Measurements from ENCODE around the gene CDH4. TPM values are rescaled to one million over a fixed set of nuclear protein-coding genes. Genes with fewer than 3 reads are reported as not detected.

The CDH4 gene
- total RNA-seq, 1 donor from 2014 or later: 2.9 TPM

- H3K79me2 ChIP-seq (ENCODE audit: low read depth): no peaks in the 10 kb centered on the region
- H3K27me3 ChIP-seq: no peaks in the 10 kb centered on the region
- H3K27ac ChIP-seq: no peak overlapping the region
- Mint-ChIP-seq H3K9me3 (no peaks in the 10 kb centered on the region), H3K27ac (no peak overlapping the region), H3K36me3 (no peaks in the 10 kb centered on the region), H3K4me1 (no peaks in the 10 kb centered on the region), H3K4me3 (no peak overlapping the region), H3K27me3 (ENCODE audit: insufficient read depth, low read depth) (no peaks in the 10 kb centered on the region)
- TF ChIP-seq, protein P1, sequence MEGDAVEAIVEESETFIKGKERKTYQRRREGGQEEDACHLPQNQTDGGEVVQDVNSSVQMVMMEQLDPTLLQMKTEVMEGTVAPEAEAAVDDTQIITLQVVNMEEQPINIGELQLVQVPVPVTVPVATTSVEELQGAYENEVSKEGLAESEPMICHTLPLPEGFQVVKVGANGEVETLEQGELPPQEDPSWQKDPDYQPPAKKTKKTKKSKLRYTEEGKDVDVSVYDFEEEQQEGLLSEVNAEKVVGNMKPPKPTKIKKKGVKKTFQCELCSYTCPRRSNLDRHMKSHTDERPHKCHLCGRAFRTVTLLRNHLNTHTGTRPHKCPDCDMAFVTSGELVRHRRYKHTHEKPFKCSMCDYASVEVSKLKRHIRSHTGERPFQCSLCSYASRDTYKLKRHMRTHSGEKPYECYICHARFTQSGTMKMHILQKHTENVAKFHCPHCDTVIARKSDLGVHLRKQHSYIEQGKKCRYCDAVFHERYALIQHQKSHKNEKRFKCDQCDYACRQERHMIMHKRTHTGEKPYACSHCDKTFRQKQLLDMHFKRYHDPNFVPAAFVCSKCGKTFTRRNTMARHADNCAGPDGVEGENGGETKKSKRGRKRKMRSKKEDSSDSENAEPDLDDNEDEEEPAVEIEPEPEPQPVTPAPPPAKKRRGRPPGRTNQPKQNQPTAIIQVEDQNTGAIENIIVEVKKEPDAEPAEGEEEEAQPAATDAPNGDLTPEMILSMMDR (IDR thresholded peaks at IDR 0.05): no peak
- TF ChIP-seq EZH2 (IDR thresholded peaks at IDR 0.05) (no peak), EZH2phosphoT487 (IDR thresholded peaks at IDR 0.05) (no peak)
- no peak overlapping the region for H3K9ac ChIP-seq
- DNase-seq (ENCODE audit: low spot score): peak; percentile 64
- H4K20me1 ChIP-seq (ENCODE audit: low read depth): peaks cover 4% of the 10 kb centered on the region
- peaks cover 7% of the 10 kb centered on the region for H3K4me1 ChIP-seq
- H3K4me2 ChIP-seq: no peak overlapping the region
- H2AFZ ChIP-seq (replicated peaks): no peak overlapping the region
- no peaks in the 10 kb centered on the region for H3K9me3 ChIP-seq (ENCODE audit: low read depth)
- H3K36me3 ChIP-seq: no peaks in the 10 kb centered on the region
- H3K4me3 ChIP-seq: no peak overlapping the region
- no peaks in the 10 kb centered on the region for H3F3A ChIP-seq (ENCODE audit: low read depth)
Measured at GRCh38 chr20:61958773-61959700, 707.0 kb downstream of the CDH4 start.

GRCh38 chr20:61960836-61961235, 708.8 kb downstream of the CDH4 start:
- H3K36me3 ChIP-seq: no peaks in the 10 kb centered on the region
- H3K79me2 ChIP-seq (ENCODE audit: low read depth): no peaks in the 10 kb centered on the region
- no peak overlapping the region for H3K4me3 ChIP-seq
- Mint-ChIP-seq H3K27me3 (ENCODE audit: insufficient read depth, low read depth) (no peaks in the 10 kb centered on the region), H3K36me3 (no peaks in the 10 kb centered on the region), H3K27ac (no peak overlapping the region), H3K4me3 (no peak overlapping the region), H3K4me1 (no peaks in the 10 kb centered on the region), H3K9me3 (no peaks in the 10 kb centered on the region)
- no peaks in the 10 kb centered on the region for H3K9me3 ChIP-seq (ENCODE audit: low read depth)
- H3K27me3 ChIP-seq: no peaks in the 10 kb centered on the region
- H2AFZ ChIP-seq (replicated peaks): no peak overlapping the region
- H3K4me2 ChIP-seq: no peak overlapping the region
- H3K4me1 ChIP-seq: peaks cover 7% of the 10 kb centered on the region
- H3K27ac ChIP-seq: no peak overlapping the region
- DNase-seq (ENCODE audit: low spot score): no peak
- TF ChIP-seq, protein P1 (IDR thresholded peaks at IDR 0.05): no peak
- TF ChIP-seq EZH2 (IDR thresholded peaks at IDR 0.05): no peak
- no peak for TF ChIP-seq EZH2phosphoT487 (IDR thresholded peaks at IDR 0.05)
- H3K9ac ChIP-seq: no peak overlapping the region
- H4K20me1 ChIP-seq (ENCODE audit: low read depth): peaks cover 7% of the 10 kb centered on the region
- H3F3A ChIP-seq (ENCODE audit: low read depth): peaks cover 9% of the 10 kb centered on the region

- TF ChIP-seq EZH2phosphoT487 (IDR thresholded peaks at IDR 0.05) (no peak), EZH2 (IDR thresholded peaks at IDR 0.05) (no peak)
- TF ChIP-seq, protein P1 (IDR thresholded peaks at IDR 0.05): no peak
Measured at GRCh38 chr20:61963149-61963548, 711.1 kb downstream of the CDH4 start.

More at GRCh38 chr20:61963149-61963548, 711.1 kb downstream of the CDH4 start:
- Mint-ChIP-seq H3K4me3 (no peak overlapping the region), H3K36me3 (no peaks in the 10 kb centered on the region), H3K27ac (no peak overlapping the region), H3K4me1 (peaks cover 4% of the 10 kb centered on the region), H3K9me3 (no peaks in the 10 kb centered on the region), H3K27me3 (ENCODE audit: insufficient read depth, low read depth) (no peaks in the 10 kb centered on the region)
- Histone ChIP-seq H3F3A (ENCODE audit: low read depth) (peaks cover 9% of the 10 kb centered on the region), H3K79me2 (ENCODE audit: low read depth) (no peaks in the 10 kb centered on the region), H3K27ac (no peak overlapping the region), H3K36me3 (no peaks in the 10 kb centered on the region), H3K4me2 (no peak overlapping the region), H3K4me3 (no peak overlapping the region), H3K9ac (no peak overlapping the region), H3K4me1 (no peaks in the 10 kb centered on the region), H3K9me3 (ENCODE audit: low read depth) (no peaks in the 10 kb centered on the region), H3K27me3 (no peaks in the 10 kb centered on the region), H4K20me1 (ENCODE audit: low read depth) (peaks cover 3% of the 10 kb centered on the region), H2AFZ (replicated peaks) (no peak overlapping the region)
- no peak for DNase-seq (ENCODE audit: low spot score)

All from neural progenitor cell (in vitro differentiated cells).